Smooth muscle cell (in vitro differentiated cells): ENCODE data around the gene DMAC2. TPM values are rescaled to one million over a fixed set of nuclear protein-coding genes. Genes with fewer than 3 reads are reported as not detected.

Source experiments
- DNase-seq: peaks from one replicate; lab custom pipeline; 2025; ENCODE audit not compliant: unreplicated experiment; lab: John Stamatoyannopoulos, UW
- H2AFZ ChIP-seq: fragments of 200-600 bp; sonication (generic); 2 replicates; pipeline ENCODE4 v1.6.0; 2016; ENCODE audit warnings: antibody characterized with exemption, low read depth, mild to moderate bottlenecking
- H3F3A ChIP-seq: fragments of 200-600 bp; sonication (generic); 2 replicates; pipeline ENCODE4 v1.6.0; 2017; ENCODE audit warnings: antibody characterized with exemption, low read depth
- H3K27ac ChIP-seq: fragments of 200-600 bp; sonication (generic); 2 replicates; pipeline ENCODE4 v1.5.1; 2016; ENCODE audit warnings: low read depth, mild to moderate bottlenecking
- H3K27me3 ChIP-seq: fragments of 200-600 bp; sonication (generic); 2 replicates; pipeline ENCODE4 v1.6.1; 2016; ENCODE audit warnings: low read depth, mild to moderate bottlenecking
- H3K36me3 ChIP-seq: fragments of 200-600 bp; sonication (generic); 2 replicates; pipeline ENCODE4 v1.5.1; 2016; ENCODE audit warnings: low read depth
- H3K4me1 ChIP-seq: fragments of 200-600 bp; sonication (generic); 2 replicates; pipeline ENCODE4 v1.5.1; 2016; ENCODE audit warnings: low read depth
- H3K4me2 ChIP-seq: fragments of 200-600 bp; sonication (generic); 2 replicates; pipeline ENCODE4 v1.6.0; 2016; ENCODE audit warnings: mild to moderate bottlenecking
- H3K4me3 ChIP-seq: fragments of 200-600 bp; sonication (generic); 2 replicates; pipeline ENCODE4 v1.5.1; 2016; ENCODE audit warnings: mild to moderate bottlenecking
- H3K79me2 ChIP-seq: fragments of 200-600 bp; sonication (generic); 2 replicates; pipeline ENCODE4 v1.6.0; 2016; ENCODE audit warnings: low read depth, mild to moderate bottlenecking
- H3K9ac ChIP-seq: fragments of 200-600 bp; sonication (generic); 2 replicates; pipeline ENCODE4 v1.6.0; 2016; ENCODE audit warnings: low read depth
- H3K9me3 ChIP-seq: fragments of 200-600 bp; sonication (generic); replicated peaks from 2 replicates; pipeline ENCODE4 v1.5.1; 2016; ENCODE audit warnings: low read depth
- H4K20me1 ChIP-seq: fragments of 200-600 bp; sonication (generic); 2 replicates; pipeline ENCODE4 v1.6.0; 2016; ENCODE audit warnings: low read depth
- CTCF ChIP-seq: fragments of 200-600 bp; sonication (generic); IDR thresholded peaks from 2 replicates; pipeline ENCODE4 v1.5.1; 2017; ENCODE audit warnings: borderline replicate concordance, mild to moderate bottlenecking, antibody characterized with exemption; ENCODE audit not compliant: insufficient read depth, poor library complexity, severe bottlenecking
- WGBS: methylation state at CpG from one replicate; pipeline ENCODE4 v1.1.7; 2016; ENCODE audit warnings: low lambda C conversion rate; 5-methylcytosine and 5-hydroxymethylcytosine counted together
- polyA plus RNA-seq: library from polyadenylated mRNA; unstranded; fragments of >200 nt; fragmentation: Nextera tagmentation; extraction: Ambion mirVana; gene quantifications from 2 replicates; pipeline ENCODE4 v1.2.1, GENCODE V29; 2016
- total RNA-seq: library from RNA; depleted of rRNA; stranded (reverse); fragments of >200 nt; gene quantifications from 2 replicates; pipeline ENCODE4 v1.2.3, GENCODE V29; 2014

Gene DMAC2
- total and polyA plus RNA-seq, 2 experiments from 2014 or later, result 48.3 to 69.2 TPM

GRCh38 chr19:41428481-41428859, 11.2 kb downstream of the DMAC2 start:
- peak overlapping the region; percentile 98 for H3K4me2 ChIP-seq
- H3K79me2 ChIP-seq, result no peaks in the 10 kb centered on the region
- no peak overlapping the region for H3K27ac ChIP-seq
- peak overlapping the region; percentile 67 for H3K4me3 ChIP-seq
- WGBS, result 100% methylated on average over 1 of the region's 1 CpG
- H2AFZ ChIP-seq, result no peak overlapping the region
- no peaks in the 10 kb centered on the region for H3F3A ChIP-seq
- H3K36me3 ChIP-seq, result no peaks in the 10 kb centered on the region
- H3K9me3 ChIP-seq, result no peaks in the 10 kb centered on the region
- no peak overlapping the region for H3K9ac ChIP-seq
- no peak for DNase-seq
- H3K4me1 ChIP-seq, result peaks cover 6% of the 10 kb centered on the region
- H4K20me1 ChIP-seq, result no peaks in the 10 kb centered on the region
- TF ChIP-seq CTCF, result no peak
- no peaks in the 10 kb centered on the region for H3K27me3 ChIP-seq

- Histone ChIP-seq H2AFZ (no peak overlapping the region), H3K27ac (peak overlapping the region; percentile 54), H3F3A (no peaks in the 10 kb centered on the region), H3K9ac (no peak overlapping the region), H3K79me2 (no peaks in the 10 kb centered on the region), H3K27me3 (no peaks in the 10 kb centered on the region), H3K9me3 (no peaks in the 10 kb centered on the region), H3K4me3 (peak overlapping the region; percentile 67), H4K20me1 (no peaks in the 10 kb centered on the region), H3K36me3 (no peaks in the 10 kb centered on the region), H3K4me2 (peak overlapping the region; percentile 98), H3K4me1 (peaks cover 6% of the 10 kb centered on the region)
- DNase-seq, result peak; percentile 41
- TF ChIP-seq CTCF, result no peak
- 22% methylated on average over 13 of the region's 23 CpGs for WGBS
Measured at GRCh38 chr19:41427647-41428480, 11.8 kb downstream of the DMAC2 start.

- Histone ChIP-seq H3K79me2 (no peaks in the 10 kb centered on the region), H4K20me1 (no peaks in the 10 kb centered on the region), H2AFZ (no peak within 1 kb of the TSS), H3K4me1 (peaks cover 6% of the 10 kb centered on the region), H3K4me2 (peak within 1 kb of the TSS; percentile 98), H3K4me3 (peak within 1 kb of the TSS; percentile 67), H3K36me3 (no peaks in the 10 kb centered on the region), H3F3A (no peaks in the 10 kb centered on the region), H3K9ac (peak within 1 kb of the TSS; percentile 73), H3K9me3 (no peaks in the 10 kb centered on the region), H3K27ac (peak within 1 kb of the TSS; percentile 54), H3K27me3 (no peaks in the 10 kb centered on the region)
- 12% methylated on average over 15 of the region's 19 CpGs for WGBS
- TF ChIP-seq CTCF, result no peak
- DNase-seq, result peak; percentile 46
Measured at GRCh38 chr19:41426952-41427646, 12.6 kb downstream of the DMAC2 start, which contains the start of gene B3GNT8. TSS of gene B3GNT8 (minus strand) at chr19:41427374. CDS start at chr19:41426778, 596 bp downstream.
